ACC112 (cell line): ENCODE data around the gene PIP5K1C.

Experiments used
- H2AFZ ChIP-seq: fragments of 200-600 bp; sonication (generic); one replicate; pipeline ENCODE4 v1.6.0; 2017; ENCODE audit warnings: antibody characterized with exemption, low read length; ENCODE audit not compliant: unreplicated experiment
- H3K27ac ChIP-seq: fragments of 200-600 bp; sonication (generic); 2 replicates; pipeline ENCODE4 v1.5.1; 2014; ENCODE audit warnings: low read depth, mild to moderate bottlenecking, antibody characterized with exemption, low read length, moderate library complexity
- H3K27me3 ChIP-seq: fragments of 200-600 bp; sonication (generic); 2 replicates; pipeline ENCODE4 v1.6.1; 2014; ENCODE audit warnings: mild to moderate bottlenecking, antibody characterized with exemption, low read length, moderate library complexity, mixed read lengths; ENCODE audit not compliant: insufficient read depth
- H3K36me3 ChIP-seq: fragments of 200-600 bp; sonication (generic); 2 replicates; pipeline ENCODE4 v1.6.1; 2016; ENCODE audit warnings: mild to moderate bottlenecking, antibody characterized with exemption, low read length, moderate library complexity, mixed read lengths; ENCODE audit not compliant: insufficient read depth
- H3K4me1 ChIP-seq: fragments of 200-600 bp; sonication (generic); one replicate; pipeline ENCODE4 v1.6.1; 2016; ENCODE audit warnings: low read length, mixed read lengths; ENCODE audit not compliant: insufficient read depth, unreplicated experiment, control insufficient read depth
- H3K4me3 ChIP-seq: fragments of 200-600 bp; sonication (generic); 2 replicates; pipeline ENCODE4 v1.5.1; 2014; ENCODE audit warnings: mild to moderate bottlenecking, low read depth, low read length
- H3K79me2 ChIP-seq: fragments of 200-600 bp; sonication (generic); one replicate; pipeline ENCODE4 v1.6.0; 2016; ENCODE audit warnings: low read length; ENCODE audit not compliant: control insufficient read depth, unreplicated experiment, insufficient read depth

Gene PIP5K1C

GRCh38 chr19:3619631-3620012, 80.6 kb downstream of the PIP5K1C start:
- H3K36me3 ChIP-seq = no peaks in the 10 kb centered on the region
- no peaks in the 10 kb centered on the region for H3K27me3 ChIP-seq
- no peaks in the 10 kb centered on the region for H3K4me1 ChIP-seq
- peaks cover 5% of the 10 kb centered on the region for H3K79me2 ChIP-seq
- H3K4me3 ChIP-seq = no peak overlapping the region
- no peak overlapping the region for H3K27ac ChIP-seq
- H2AFZ ChIP-seq = no peak overlapping the region

- Histone ChIP-seq H3K36me3 (no peaks in the 10 kb centered on the region), H3K27me3 (no peaks in the 10 kb centered on the region)
These were observed 81.2 kb downstream of the PIP5K1C start for GRCh38 chr19:3618811-3619630.

GRCh38 chr19:3618144-3618810, 82.0 kb downstream of the PIP5K1C start:
- Histone ChIP-seq H3K4me1 (no peaks in the 10 kb centered on the region), H3K27me3 (no peaks in the 10 kb centered on the region), H2AFZ (no peak overlapping the region), H3K36me3 (no peaks in the 10 kb centered on the region), H3K4me3 (no peak overlapping the region), H3K27ac (no peak overlapping the region), H3K79me2 (no peaks in the 10 kb centered on the region)

More at GRCh38 chr19:3618811-3619630, 81.2 kb downstream of the PIP5K1C start:
- no peak overlapping the region for H3K27ac ChIP-seq
- H3K4me1 ChIP-seq = no peaks in the 10 kb centered on the region
- H3K4me3 ChIP-seq = no peak overlapping the region
- no peak overlapping the region for H2AFZ ChIP-seq
- no peaks in the 10 kb centered on the region for H3K79me2 ChIP-seq

DNA sequence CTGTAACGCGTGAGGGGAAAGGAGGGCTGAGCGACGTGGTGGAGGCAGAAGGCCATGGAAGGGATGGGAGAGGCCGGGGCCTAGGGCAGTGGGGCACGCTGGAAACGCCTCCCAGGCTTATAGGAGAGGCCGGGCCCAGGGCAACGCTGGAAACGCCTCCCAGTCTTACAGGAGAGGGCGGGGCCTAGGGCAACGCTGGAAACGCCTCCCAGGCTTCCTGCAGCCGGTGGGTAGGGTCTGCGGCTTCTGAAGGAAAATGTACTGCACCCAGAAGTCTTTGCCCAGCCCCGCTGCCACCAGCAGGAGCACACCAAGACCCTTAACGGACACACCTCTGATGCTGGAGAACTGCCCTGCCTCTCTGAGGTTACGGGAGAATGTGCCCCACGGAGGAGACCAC, 82.8 kb downstream of the PIP5K1C start:
- H3K79me2 ChIP-seq = no peaks in the 10 kb centered on the region
- no peaks in the 10 kb centered on the region for H3K36me3 ChIP-seq
- H3K4me3 ChIP-seq = no peak overlapping the region
- H2AFZ ChIP-seq = no peak overlapping the region
- no peak overlapping the region for H3K27ac ChIP-seq
- no peaks in the 10 kb centered on the region for H3K27me3 ChIP-seq
- no peaks in the 10 kb centered on the region for H3K4me1 ChIP-seq

DNA sequence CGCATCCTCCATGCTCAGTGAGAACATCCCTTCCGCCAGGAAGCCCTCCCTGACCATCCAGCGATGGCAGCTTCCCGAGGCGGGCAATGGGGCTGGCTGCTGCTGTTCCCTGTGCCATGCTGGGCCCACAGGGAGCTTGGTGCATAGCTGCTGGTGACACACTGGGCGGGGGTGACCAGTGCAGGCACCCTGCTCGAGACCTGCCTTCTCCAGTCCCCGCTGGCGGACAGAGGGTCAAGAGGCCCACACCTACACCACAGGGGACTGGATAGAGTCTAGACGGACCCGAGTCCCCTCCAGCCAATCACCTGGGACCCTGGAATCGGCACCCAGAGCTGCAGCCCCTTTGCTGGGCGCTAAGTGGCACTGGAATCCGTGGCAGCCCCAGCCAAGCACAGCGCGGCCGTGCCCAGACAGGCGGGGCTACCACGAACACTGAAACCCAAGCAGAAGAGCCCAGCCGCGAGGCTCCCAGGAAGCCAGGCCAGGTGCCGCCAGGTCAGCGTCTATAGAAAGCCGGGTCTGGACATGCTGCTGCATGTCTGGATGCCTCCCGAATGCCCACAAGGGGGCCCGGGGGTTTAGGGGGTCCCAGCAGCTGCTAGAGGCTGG, 84.6 kb downstream of the PIP5K1C start:
- H3K27me3 ChIP-seq = no peaks in the 10 kb centered on the region
- no peak overlapping the region for H3K4me3 ChIP-seq
- no peaks in the 10 kb centered on the region; the same call in 1 of the 2 replicates for H3K36me3 ChIP-seq
- H3K27ac ChIP-seq = no peak overlapping the region
- no peaks in the 10 kb centered on the region for H3K79me2 ChIP-seq
- no peaks in the 10 kb centered on the region for H3K4me1 ChIP-seq
- H2AFZ ChIP-seq = no peak overlapping the region

DNA sequence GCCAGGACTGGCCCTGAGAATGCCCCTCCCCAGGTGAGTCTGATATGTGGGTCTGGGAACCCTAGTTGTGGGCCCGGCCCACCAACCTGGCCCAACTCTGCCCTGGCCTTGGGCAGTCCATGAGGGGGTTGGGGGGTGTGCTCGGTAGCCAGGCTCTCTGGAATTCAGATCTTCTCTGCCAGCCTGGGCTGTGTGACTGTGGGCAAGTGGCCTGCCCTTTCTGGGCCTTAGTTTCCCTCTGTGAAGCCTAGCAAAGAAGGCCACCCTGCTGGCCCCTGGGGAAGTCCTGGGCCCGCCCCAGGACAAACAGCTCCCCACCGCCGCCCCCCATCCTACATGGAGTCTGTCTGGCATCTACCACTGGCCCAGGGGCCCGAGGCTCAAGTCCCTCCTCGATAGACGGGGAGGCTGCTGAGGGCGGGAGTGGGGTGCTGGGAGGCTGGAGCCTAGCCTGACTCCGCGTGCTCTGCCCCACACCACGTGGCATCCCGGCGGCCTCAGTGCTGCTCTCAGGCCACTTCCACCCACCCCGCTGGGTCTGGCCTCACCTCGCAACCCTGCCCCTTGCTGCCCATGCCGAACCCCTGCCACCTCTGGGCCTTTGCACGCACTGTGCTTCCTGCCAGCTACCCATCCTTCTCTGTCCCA, 85.3 kb downstream of the PIP5K1C start:
- no peaks in the 10 kb centered on the region for H3K27me3 ChIP-seq
- no peak overlapping the region for H3K4me3 ChIP-seq
- no peaks in the 10 kb centered on the region for H3K79me2 ChIP-seq
- H3K36me3 ChIP-seq = no peaks in the 10 kb centered on the region; the same call in 1 of the 2 replicates
- no peak overlapping the region for H2AFZ ChIP-seq
- no peak overlapping the region for H3K27ac ChIP-seq
- H3K4me1 ChIP-seq = no peaks in the 10 kb centered on the region

- Histone ChIP-seq H3K36me3 (no peaks in the 10 kb centered on the region; the same call in 1 of the 2 replicates), H3K79me2 (no peaks in the 10 kb centered on the region), H2AFZ (no peak overlapping the region), H3K4me1 (no peaks in the 10 kb centered on the region), H3K4me3 (no peak overlapping the region), H3K27me3 (no peaks in the 10 kb centered on the region), H3K27ac (no peak overlapping the region)
These were observed 86.2 kb downstream of the PIP5K1C start for GRCh38 chr19:3613818-3614661.

- Histone ChIP-seq H3K4me1 (no peaks in the 10 kb centered on the region), H3K4me3 (no peak overlapping the region), H2AFZ (no peak overlapping the region), H3K79me2 (no peaks in the 10 kb centered on the region), H3K36me3 (no peaks in the 10 kb centered on the region; the same call in 1 of the 2 replicates), H3K27me3 (no peaks in the 10 kb centered on the region), H3K27ac (no peak overlapping the region)
These were observed 87.1 kb downstream of the PIP5K1C start for GRCh38 chr19:3612901-3613741.

DNA sequence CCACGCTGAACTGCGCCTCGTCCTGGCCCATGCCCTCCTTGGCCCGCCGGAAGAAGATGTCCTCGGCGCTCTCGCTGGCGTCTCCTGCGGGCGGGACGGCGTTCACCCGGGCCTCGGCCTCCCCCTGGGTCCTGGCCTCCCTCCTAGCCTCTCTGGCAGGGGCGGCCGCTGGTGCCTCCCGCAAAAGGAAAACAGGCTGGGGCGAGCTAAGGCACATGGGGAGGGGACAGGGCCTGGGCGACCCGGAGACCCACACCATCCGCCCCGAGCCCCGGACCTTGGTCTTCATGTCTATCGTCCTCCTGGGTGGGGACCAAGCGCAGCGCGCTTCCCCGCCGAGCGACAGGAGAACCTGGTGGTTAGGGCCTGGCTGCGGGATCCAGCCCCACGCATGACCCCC, 87.9 kb downstream of the PIP5K1C start:
- Histone ChIP-seq H3K36me3 (no peaks in the 10 kb centered on the region; the same call in 1 of the 2 replicates), H3K79me2 (no peaks in the 10 kb centered on the region), H3K27me3 (no peaks in the 10 kb centered on the region), H3K27ac (no peak overlapping the region), H3K4me1 (no peaks in the 10 kb centered on the region), H2AFZ (no peak overlapping the region), H3K4me3 (no peak overlapping the region)
